Adrenal gland (tissue), 5 donors: ENCODE measurements around the gene ZNF500.

ENCODE experiments used
- POLR2A ChIP-seq, 2 donors: fragments of 450-650 bp; IDR thresholded peaks; one replicate each; pipeline ENCODE4 v1.6.1; 2017; ENCODE audit warnings: antibody characterized with exemption in 2 of 2, mild to moderate bottlenecking in 2 of 2, moderate library complexity in 1 of 2
- TF ChIP-seq, protein P1 (sequence below), 6 experiments: fragments of 450-650 bp in 4 of 6; fragments of 200-600 bp in 2 of 6; sonication (generic) in 1 of 6; IDR thresholded peaks; 1 replicate in 5 of 6; 2 replicates in 1 of 6; pipeline versions ENCODE4 v1.5.1 to v1.8.0; 2016 to 2021; ENCODE audit warnings: antibody characterized with exemption in 6 of 6, mild to moderate bottlenecking in 2 of 6, moderate library complexity in 1 of 6
- donor health status: DM: no; HTN: no; CAD: no.

DNA sequence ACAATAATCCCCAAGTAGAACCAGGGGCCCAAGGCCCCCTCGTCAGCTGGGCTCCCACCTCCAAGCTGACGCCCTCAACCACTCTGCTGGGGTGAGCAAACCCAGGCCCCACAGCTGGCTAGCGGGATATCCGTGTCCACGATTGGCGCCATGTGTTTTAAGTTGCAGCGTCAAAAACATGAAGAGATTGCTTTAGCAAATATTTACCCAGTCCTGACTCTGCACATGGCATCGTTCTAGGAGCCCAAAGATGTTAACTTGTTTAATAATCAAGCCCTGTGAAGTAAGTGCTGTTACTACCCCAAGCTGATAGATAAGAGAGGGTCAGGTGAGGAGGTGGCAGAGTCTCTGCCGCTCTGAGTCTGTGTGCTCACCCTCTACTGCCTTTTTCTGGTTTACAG lies 21.5 kb upstream of the ZNF500 start:
- TF ChIP-seq, protein P1, sequence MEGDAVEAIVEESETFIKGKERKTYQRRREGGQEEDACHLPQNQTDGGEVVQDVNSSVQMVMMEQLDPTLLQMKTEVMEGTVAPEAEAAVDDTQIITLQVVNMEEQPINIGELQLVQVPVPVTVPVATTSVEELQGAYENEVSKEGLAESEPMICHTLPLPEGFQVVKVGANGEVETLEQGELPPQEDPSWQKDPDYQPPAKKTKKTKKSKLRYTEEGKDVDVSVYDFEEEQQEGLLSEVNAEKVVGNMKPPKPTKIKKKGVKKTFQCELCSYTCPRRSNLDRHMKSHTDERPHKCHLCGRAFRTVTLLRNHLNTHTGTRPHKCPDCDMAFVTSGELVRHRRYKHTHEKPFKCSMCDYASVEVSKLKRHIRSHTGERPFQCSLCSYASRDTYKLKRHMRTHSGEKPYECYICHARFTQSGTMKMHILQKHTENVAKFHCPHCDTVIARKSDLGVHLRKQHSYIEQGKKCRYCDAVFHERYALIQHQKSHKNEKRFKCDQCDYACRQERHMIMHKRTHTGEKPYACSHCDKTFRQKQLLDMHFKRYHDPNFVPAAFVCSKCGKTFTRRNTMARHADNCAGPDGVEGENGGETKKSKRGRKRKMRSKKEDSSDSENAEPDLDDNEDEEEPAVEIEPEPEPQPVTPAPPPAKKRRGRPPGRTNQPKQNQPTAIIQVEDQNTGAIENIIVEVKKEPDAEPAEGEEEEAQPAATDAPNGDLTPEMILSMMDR (IDR thresholded peaks at IDR 0.05) = no peak
- TF ChIP-seq POLR2A (IDR thresholded peaks at IDR 0.05) = no peak
